Amniotic stem cell (primary cell): ENCODE data around the gene PCBD2.
"Not testable (repeated sequence)": the region's sequence is repeated elsewhere in the genome, so short reads cannot be mapped to it uniquely, and the experiment has no call there.

Experiments used
- DNase-seq: peaks from one replicate; lab custom pipeline; 2025; lab: John Stamatoyannopoulos, UW

Gene PCBD2

GRCh38 chr5:134906811-134907210 is 1.9 kb downstream of the PCBD2 start:
- no peak for DNase-seq

DNA sequence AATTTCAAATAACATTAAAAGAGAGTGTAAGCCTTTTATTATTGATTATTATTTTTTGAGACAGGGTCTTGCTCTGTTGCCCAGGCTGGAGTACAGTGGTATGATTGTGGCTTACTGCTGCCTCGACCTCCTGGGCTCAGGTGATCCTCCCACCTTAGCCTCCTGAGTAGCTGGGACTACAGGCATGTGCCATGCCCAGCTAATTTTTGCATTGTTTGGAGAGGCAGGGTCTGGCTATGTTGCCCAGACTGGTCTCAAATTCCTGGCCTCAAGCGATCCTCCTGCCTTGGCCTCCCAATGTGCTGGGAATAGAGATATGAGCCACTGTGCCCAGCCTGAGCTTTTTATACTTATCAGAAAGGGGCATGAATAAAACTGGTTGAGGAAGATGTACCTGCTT is 5.8 kb downstream of the PCBD2 start:
- not testable (repeated sequence) for DNase-seq

- DNase-seq: no peak
Measured at GRCh38 chr5:134911285-134912206, 6.6 kb downstream of the PCBD2 start.

DNA sequence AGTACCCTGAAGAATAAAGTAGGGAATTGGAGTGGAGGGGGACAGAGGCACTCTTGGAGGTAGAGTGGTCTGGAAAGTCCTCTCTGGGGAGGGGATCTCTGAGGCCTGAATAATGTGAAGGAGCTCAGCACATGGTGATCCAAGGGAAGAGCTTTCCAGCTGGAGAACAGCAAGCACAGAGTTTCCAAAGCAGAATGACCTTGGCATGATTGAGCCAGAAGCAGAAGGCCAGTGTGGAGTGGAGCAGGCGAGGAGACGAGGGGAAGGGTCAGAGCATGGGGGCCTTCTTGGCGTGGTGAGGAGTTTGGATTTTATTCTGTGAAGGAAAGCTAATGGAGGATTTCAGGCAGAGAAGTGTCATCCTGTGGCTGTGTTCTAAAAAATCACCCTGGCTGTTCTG is 8.3 kb downstream of the PCBD2 start:
- no peak for DNase-seq

- DNase-seq: no peak
Measured at GRCh38 chr5:134913795-134914194, 8.9 kb downstream of the PCBD2 start.

DNA sequence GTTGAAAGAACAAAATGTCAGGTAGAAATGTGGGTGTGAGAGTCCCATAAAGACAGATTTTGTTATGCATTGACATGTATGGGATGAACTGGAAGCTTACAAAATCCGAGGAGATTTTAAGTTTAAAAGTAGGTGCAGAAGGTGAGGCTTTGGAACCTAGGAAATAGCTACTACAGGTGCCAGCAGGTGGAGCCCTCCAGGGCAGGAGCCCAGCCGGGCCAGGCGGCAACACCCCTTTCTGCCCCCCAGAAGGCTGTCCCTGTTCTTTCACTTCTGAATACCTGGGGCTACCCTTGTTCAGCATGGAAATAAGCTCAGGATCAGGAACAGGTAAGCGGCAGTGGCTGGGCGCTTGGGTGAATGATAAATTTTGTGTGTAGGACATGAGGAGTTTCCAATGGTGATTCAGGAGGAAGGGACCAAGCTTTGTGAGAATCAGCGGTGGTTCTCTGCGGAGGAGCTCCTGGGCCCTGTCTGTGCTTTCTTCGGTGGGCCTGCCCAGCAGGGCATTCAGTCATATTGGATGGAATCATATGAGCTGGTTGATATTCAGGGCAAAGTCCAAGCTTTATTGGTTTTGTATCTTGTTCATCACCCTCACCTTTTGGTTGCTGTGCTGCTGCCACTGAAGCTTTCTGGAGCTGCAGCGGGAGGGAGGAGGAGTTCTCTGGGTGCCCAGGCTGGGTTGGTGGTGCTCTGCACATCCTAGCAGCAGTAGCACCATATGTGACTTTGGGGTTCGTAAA is 12.3 kb downstream of the PCBD2 start:
- DNase-seq: no peak

GRCh38 chr5:134918861-134919260 is 13.9 kb downstream of the PCBD2 start:
- no peak for DNase-seq

- DNase-seq: no peak
Measured at GRCh38 chr5:134920848-134921575, 16.1 kb downstream of the PCBD2 start.

GRCh38 chr5:134932508-134932907 is 27.6 kb downstream of the PCBD2 start:
- no peak for DNase-seq

DNA sequence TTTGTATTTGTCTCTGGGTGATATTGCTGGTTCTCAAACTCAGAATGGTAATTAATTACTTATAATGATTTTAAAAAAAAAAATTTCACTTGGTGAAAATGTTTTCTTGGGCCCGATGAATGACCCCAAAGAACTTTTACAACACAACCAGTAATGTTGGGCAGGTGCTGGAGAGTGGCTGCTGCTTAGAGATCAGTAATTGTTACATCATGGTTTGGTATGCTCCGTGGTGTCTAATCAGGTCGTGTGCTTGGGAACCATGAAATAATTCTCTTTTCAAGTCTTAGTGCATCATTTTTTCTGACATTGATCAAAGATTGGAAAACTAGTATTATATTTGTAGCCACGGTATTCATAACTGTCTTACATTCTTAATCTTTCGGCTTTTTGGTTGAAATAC is 29.3 kb downstream of the PCBD2 start:
- DNase-seq: no peak

DNA sequence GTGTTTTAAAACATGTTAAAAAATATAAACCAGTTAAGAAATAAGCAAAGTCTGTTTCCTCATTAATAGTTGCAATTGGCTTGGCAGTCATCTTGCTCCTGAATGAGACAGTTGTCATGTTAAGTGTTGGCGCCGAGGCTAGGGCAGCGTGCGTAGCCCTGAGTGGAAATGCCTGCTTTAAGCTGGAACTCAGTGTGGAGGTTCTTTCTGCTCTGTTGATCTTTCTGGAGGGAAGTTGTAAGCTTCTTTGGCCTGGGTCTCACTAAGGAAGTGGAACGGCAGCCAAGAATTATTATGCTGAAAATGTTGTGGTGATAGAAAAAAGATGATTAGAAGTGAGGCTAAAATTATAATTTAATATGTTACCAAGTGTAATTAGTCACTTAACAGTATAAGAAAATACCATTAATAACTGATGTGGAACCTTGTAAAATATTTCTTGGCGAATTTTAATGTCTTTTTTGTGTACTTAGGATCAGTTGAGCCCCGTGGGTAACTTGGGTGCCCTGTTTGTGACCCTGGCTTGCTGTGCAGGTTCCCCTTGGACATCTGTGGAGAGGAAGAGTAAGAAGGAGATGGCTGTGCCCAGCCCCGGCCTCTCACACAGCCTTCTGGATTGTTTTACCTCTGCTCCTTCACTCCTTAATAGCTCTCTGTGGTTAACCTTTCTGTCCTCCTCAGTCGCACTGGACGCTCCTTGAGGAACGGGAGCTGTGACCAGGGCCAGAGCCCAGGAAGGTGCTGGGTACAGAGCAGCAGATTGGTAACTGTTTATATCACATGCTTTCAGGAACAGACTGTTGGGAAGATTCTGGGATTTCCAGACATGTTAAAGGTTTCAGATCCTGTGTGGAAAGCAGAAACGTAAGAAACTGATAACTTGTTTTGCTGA is 31.0 kb downstream of the PCBD2 start:
- no peak for DNase-seq

GRCh38 chr5:134937526-134937925 is 32.6 kb downstream of the PCBD2 start:
- no peak for DNase-seq

GRCh38 chr5:134938030-134938429 is 33.1 kb downstream of the PCBD2 start:
- DNase-seq: no peak

DNA sequence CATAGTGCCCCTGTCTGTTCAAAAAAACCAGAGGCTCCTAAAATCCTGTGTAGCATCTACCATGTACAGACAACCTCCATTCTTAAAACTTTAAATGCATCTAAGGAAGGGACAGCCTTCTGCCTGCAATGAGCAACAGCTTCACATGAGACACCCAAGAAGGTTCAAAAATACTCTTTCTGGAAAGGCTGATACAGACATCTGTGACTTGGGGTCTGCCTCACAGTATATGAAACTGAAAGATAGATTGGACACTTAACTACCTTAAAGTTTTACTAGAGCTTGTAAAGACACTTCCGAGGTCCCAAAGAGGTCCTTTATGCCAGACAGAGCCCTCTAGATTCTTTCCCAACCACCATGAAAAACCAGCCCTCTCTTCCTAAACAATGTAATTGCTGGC is 34.6 kb downstream of the PCBD2 start:
- no peak for DNase-seq

- DNase-seq: no peak
Measured at GRCh38 chr5:134943547-134943946, 38.6 kb downstream of the PCBD2 start.

- no peak for DNase-seq
Measured at GRCh38 chr5:134944630-134945029, 39.7 kb downstream of the PCBD2 start.

DNA sequence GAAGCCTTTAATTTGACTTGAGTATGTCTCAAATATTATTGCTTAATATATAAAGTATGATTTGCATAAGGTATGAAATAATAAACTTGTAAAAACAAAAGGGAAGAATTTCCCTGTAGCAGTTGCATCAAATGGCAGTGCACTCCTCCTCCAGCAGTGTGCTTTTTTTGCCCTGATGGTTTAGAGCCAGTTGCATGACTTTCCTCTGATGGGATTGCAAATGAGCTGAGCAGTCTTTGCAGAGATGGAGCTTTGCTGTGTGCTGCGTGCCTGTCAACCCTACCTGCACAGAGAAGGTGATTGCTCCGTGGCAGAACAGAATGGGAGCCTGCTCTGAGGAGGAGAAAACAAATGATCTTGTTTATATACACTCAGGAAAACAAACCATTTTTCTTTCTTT is 40.1 kb downstream of the PCBD2 start:
- no peak for DNase-seq

DNA sequence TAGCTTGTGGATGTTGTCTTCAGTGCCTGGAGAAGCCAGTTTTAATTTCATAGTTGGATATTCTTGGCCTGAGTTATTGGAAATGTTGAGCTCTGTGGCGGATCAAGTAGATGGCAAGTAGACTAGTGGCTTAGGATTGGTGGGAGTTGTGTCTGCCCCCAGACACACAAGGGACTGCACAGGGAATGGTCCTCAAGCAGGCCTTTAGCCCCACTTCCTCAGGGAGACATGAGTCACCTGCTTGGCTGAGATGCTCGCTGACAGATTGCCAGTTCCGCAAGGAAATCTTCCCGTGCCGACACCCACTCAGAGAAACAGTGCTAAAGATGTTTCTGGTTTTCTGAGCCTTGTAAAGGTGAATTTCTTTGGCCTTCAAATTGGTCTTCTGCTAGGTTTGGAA is 44.0 kb downstream of the PCBD2 start:
- no peak for DNase-seq

DNA sequence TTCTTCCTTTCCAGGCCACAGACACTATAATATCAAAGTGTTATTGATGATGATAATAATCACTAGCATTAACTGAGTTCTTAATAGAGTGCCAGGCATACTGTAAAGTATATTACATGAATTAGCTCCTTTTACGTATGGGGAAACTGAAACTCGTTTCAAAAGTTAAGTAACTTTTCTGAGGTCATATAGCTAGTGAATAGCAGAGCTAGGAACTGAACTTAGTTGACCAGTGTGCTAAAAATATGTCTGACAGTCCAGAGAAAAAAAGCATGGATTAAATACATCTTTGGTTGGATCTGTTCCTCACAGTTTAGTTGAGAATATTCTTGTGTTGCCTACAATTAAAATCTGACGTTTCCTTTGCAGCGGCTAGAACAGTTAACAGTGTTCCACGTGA is 44.4 kb downstream of the PCBD2 start:
- no peak for DNase-seq

DNA sequence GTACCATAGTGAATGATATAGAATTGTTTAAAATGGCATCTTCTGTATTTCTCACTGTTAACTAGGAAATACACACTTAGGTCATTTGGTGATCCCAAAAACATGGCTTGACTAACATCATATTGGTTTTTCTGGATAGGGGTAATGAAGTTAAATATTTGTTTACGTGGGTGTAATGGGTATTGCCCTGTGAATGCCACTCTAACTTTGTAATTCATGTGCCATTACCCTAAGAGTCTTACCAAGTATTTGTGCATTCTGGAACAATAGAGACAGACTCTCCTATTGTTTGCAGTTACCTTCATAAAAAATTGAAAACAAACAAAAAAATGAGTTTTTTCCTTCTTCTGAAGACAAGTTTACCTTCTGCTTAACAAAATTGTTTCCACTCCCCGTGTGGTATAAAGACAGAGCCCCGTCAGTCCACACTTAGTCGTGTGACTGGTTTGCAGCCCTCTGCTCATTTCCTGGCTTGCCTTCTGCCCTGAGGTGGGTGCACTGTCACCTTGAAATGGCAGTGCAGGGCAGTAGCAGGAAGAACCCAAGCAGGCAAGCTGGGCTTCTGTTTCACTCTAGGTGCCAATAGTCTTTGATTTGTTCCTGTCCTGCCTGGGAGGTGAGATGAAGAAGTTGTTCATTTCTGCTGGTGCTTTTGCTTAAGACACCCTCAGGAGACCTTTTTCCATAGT is 53.1 kb downstream of the PCBD2 start:
- no peak for DNase-seq

- DNase-seq: no peak
Measured at GRCh38 chr5:134958755-134959154, 53.8 kb downstream of the PCBD2 start.
